Measurements from ENCODE around the gene ANGPTL2. TPM values are rescaled to one million over a fixed set of nuclear protein-coding genes. Genes with fewer than 3 reads are reported as not detected.

Gene ANGPTL2
- total RNA-seq, 1 donor from 2014 or later = 2.1 TPM

DNA sequence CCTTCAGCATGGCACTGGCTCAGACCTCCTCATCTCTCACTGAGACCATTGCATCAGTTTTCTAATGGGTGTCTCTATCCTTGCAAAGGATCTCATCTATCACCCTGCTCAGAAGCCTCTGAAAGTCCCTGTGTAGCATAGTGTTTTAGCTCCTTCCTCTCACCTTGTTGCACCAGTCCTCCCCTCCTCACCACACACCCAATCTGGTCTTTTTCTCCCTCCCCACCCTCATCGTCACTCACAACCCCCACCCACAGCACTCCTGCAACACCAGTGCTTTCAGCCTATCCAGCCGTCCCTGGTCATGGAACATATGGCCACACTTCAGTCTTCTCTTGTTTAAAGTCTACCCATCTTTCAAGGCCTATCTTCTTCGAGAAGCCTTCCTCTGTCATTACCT, 74.5 kb downstream of the ANGPTL2 start:
- ATAC-seq = no peak

DNA sequence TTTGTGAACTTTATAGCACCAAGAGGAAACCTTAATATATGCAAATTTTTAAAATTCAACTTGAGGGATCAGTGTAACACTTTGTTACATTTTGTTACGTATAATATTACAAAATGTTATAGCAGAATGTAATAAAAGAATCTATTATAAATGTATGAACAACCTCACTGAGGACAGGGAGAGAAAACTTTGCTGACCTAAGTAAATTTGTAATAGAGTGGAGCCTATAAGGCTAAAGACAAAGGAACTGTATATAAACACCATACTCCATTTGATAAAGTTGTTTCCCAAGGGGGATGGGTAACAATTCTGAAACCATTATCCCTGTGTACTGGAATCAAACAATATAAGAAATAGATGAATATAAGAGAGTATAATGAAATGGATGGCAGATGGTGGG, 77.3 kb downstream of the ANGPTL2 start:
- no peak for ATAC-seq

DNA sequence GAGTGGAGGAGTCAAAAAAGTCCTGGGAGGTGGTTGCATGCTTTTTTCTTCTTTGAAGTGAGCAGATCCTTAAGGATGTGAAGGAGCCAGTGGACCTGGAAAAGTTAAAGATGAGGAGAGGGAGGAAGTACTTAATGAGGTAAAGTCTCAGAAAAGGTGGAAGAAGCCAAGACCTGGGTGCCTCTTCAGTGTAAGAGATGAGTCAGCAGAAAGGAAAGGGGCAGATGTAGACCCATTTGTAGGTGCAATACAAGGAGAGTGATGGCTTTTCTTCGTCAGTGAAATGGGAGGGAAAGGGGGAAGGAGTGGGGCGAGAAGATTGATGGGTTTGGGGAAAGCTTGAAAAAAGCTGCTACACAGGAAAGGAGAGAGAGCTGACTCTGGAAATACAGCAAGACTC, 82.9 kb downstream of the ANGPTL2 start:
- no peak for ATAC-seq

DNA sequence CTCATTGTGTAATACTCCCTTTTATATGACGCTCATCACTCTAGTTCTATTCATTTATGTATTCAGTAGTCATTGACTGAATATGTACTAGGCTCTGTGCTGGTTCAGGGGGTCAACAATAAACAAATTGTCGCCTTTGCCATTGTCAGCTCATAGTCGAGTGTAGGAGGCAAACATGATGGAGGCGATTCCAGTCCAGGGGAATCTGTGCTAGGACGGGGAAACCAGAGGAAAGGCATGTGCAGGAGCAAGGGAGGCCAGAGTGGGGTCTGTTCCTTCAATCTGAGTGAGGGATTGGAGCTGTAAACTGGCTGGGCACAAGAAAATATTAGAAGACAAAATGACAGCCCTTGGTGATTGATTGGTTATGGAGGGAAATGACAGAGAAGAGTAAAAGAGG, 83.9 kb downstream of the ANGPTL2 start:
- no peak for ATAC-seq

Other genes with a start within 250 kb of the ANGPTL2 start
- gene RALGPS1, start 207.9 kb downstream of the ANGPTL2 start, total RNA-seq = 6.8 TPM
- 3.1 TPM for gene GARNL3, start 142.1 kb upstream of the ANGPTL2 start, total RNA-seq

Data from esophagus mucosa (tissue), 1 donor.